Measurements from ENCODE around the gene CDC42BPB.

CDC42BPB gene

GRCh38 chr14:102918438-102918837 is 138.9 kb downstream of the CDC42BPB start:
- H3K4me1 ChIP-seq = peaks cover 0 to 39% (median 19%) of the 10 kb centered on the region in 10 experiments; a peak in 16 of 20 replicates
- no peak for TF ChIP-seq Cebpa-rat (IDR thresholded peaks at IDR 0.05)

GRCh38 chr14:102917469-102918211 is 139.7 kb downstream of the CDC42BPB start:
- H3K4me2 ChIP-seq = peak overlapping the region in 4 of 11 experiments; percentile 12 to 22 (median 15); a peak in 4 of 22 replicates
- H3K4me3 ChIP-seq = no peak overlapping the region
- peaks cover 0 to 35% (median 13%) of the 10 kb centered on the region in 11 experiments; a peak in 13 of 22 replicates for H3K9me3 ChIP-seq (replicated peaks in 1 of 11)
- H3K27me3 ChIP-seq = peaks cover 5 to 12% (median 10%) of the 10 kb centered on the region in 11 experiments
- H4K20me1 ChIP-seq = peaks cover 0 to 33% (median 0%) of the 10 kb centered on the region in 11 experiments; a peak in 7 of 22 replicates
- no peak for TF ChIP-seq Cebpa-rat (IDR thresholded peaks at IDR 0.05)
- H3K9ac ChIP-seq = no peak overlapping the region
- peaks cover 0 to under 1% (median 0%) of the 10 kb centered on the region in 11 experiments; a peak in 1 of 22 replicates for H3K36me3 ChIP-seq
- no peak overlapping the region for H3K27ac ChIP-seq
- peaks cover 0 to 43% (median 21%) of the 10 kb centered on the region in 10 experiments; a peak in 16 of 20 replicates for H3K4me1 ChIP-seq

More at GRCh38 chr14:102918438-102918837, 138.9 kb downstream of the CDC42BPB start:
- no peaks in the 10 kb centered on the region; a peak in 1 of 22 replicates for H3K36me3 ChIP-seq
- H3K9ac ChIP-seq = no peak overlapping the region
- H3K27ac ChIP-seq = no peak overlapping the region
- H3K4me2 ChIP-seq = no peak overlapping the region
- H3K4me3 ChIP-seq = no peak overlapping the region
- H3K9me3 ChIP-seq (replicated peaks in 1 of 11) = peaks cover 0 to 38% (median 13%) of the 10 kb centered on the region in 11 experiments; a peak in 14 of 22 replicates
- peaks cover 0 to 30% (median 0%) of the 10 kb centered on the region in 11 experiments; a peak in 7 of 22 replicates for H4K20me1 ChIP-seq
- H3K27me3 ChIP-seq = peaks cover 13 to 20% (median 18%) of the 10 kb centered on the region in 11 experiments

GRCh38 chr14:102917056-102917385 is 140.3 kb downstream of the CDC42BPB start:
- H3K27ac ChIP-seq = no peak overlapping the region
- H3K4me3 ChIP-seq = no peak overlapping the region
- H4K20me1 ChIP-seq = peaks cover 0 to 33% (median 0%) of the 10 kb centered on the region in 11 experiments; a peak in 7 of 22 replicates
- H3K27me3 ChIP-seq = peaks cover 0 to 6% (median 4%) of the 10 kb centered on the region in 11 experiments; a peak in 18 of 22 replicates
- peaks cover 0 to 6% (median under 1%) of the 10 kb centered on the region in 11 experiments; a peak in 4 of 22 replicates for H3K36me3 ChIP-seq
- H3K4me2 ChIP-seq = peak overlapping the region in 3 of 11 experiments; percentile 12 to 18 (median 12); a peak in 3 of 22 replicates
- H3K9ac ChIP-seq = no peak overlapping the region
- H3K9me3 ChIP-seq (replicated peaks in 1 of 11) = peaks cover 0 to 29% (median 10%) of the 10 kb centered on the region in 11 experiments; a peak in 8 of 22 replicates
- no peak for TF ChIP-seq Cebpa-rat (IDR thresholded peaks at IDR 0.05)
- peaks cover 0 to 43% (median 21%) of the 10 kb centered on the region in 10 experiments; a peak in 16 of 20 replicates for H3K4me1 ChIP-seq

- H3K36me3 ChIP-seq = peaks cover 0 to 11% (median 4%) of the 10 kb centered on the region in 11 experiments; a peak in 5 of 22 replicates
- peaks cover 0 to 43% (median 21%) of the 10 kb centered on the region in 10 experiments; a peak in 16 of 20 replicates for H3K4me1 ChIP-seq
- no peak overlapping the region for H3K4me3 ChIP-seq
- peaks cover 0 to 33% (median 0%) of the 10 kb centered on the region in 11 experiments; a peak in 9 of 22 replicates for H4K20me1 ChIP-seq
- H3K4me2 ChIP-seq = no peak overlapping the region; a peak in 1 of 22 replicates
- H3K27ac ChIP-seq = no peak overlapping the region
- H3K9me3 ChIP-seq (replicated peaks in 1 of 11) = peaks cover 0 to 23% (median 6%) of the 10 kb centered on the region in 11 experiments; a peak in 5 of 22 replicates
- H3K9ac ChIP-seq = no peak overlapping the region
- no peak for TF ChIP-seq Cebpa-rat (IDR thresholded peaks at IDR 0.05)
- H3K27me3 ChIP-seq = peaks cover 0 to under 1% (median 0%) of the 10 kb centered on the region in 11 experiments; a peak in 4 of 22 replicates
Observed at GRCh38 chr14:102916347-102917055, 140.8 kb downstream of the CDC42BPB start.

GRCh38 chr14:102915292-102916110 is 141.8 kb downstream of the CDC42BPB start:
- Histone ChIP-seq H3K9me3 (replicated peaks in 1 of 11) (peaks cover 0 to 14% (median 5%) of the 10 kb centered on the region in 11 experiments; a peak in 4 of 22 replicates), H3K4me3 (no peak overlapping the region), H3K27ac (no peak overlapping the region), H4K20me1 (peaks cover 0 to 36% (median 2%) of the 10 kb centered on the region in 11 experiments; a peak in 11 of 22 replicates), H3K36me3 (peaks cover 0 to 18% (median 4%) of the 10 kb centered on the region in 11 experiments; a peak in 5 of 22 replicates), H3K4me1 (peaks cover 0 to 43% (median 21%) of the 10 kb centered on the region in 10 experiments; a peak in 16 of 20 replicates), H3K9ac (no peak overlapping the region), H3K4me2 (peak overlapping the region in 3 of 11 experiments; percentile 72 to 85 (median 77); a peak in 3 of 22 replicates), H3K27me3 (no peaks in the 10 kb centered on the region)
- no peak for TF ChIP-seq Cebpa-rat (IDR thresholded peaks at IDR 0.05)

DNA sequence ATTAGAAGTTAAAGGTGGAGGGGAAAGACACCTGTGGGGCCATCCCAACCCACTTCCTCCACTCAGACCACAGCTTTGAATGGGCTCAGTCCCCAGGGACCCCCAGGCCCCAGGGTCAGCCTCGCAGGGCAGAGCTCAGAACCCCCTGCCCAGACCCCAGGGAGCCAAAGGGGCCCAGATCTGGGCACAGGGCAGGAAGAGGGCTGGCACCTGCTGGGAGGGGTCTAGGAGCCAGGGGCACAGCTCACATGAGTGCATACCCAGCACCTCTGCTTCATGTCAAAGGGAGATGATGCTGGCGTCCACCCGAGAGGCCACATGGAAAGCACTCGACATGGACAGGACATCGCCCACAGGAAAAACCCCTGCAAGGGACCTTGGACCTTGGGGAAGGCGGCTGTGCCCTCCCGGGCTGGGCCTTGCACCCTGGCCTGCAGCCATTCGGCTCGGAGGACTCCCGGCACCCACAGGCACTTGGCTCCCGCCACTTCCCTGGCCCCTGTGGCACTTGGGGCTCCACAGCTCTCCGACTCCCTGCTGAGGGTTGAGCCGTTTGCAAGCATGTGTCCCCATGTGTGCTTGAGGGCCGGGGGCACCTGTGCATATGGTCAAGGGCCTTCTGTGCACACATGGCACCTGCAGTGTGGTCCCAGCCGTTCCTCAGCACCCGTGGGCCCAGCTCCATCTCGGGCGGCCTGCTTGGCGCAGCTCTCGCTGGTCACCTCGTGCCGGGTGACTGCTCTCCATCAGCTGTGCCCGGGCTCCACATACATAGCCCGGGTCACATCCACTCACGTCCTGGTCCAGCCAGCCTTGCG is 142.7 kb downstream of the CDC42BPB start:
- TF ChIP-seq Cebpa-rat (IDR thresholded peaks at IDR 0.05) = no peak
- Histone ChIP-seq H3K4me1 (peaks cover 0 to 47% (median 21%) of the 10 kb centered on the region in 10 experiments; a peak in 16 of 20 replicates), H3K27me3 (no peaks in the 10 kb centered on the region), H3K4me3 (no peak overlapping the region), H3K9me3 (replicated peaks in 1 of 11) (0 out of 22 replicates have a peak, but pooled peaks cover 0 to 6% (median 0%) of the 10 kb centered on the region in 11 experiments), H3K9ac (peak overlapping the region in 3 of 11 experiments; percentile 5 to 16 (median 8); a peak in 2 of 22 replicates), H3K4me2 (peak overlapping the region in 9 of 11 experiments; percentile 12 to 85 (median 69); a peak in 16 of 22 replicates), H3K27ac (no peak overlapping the region), H3K36me3 (peaks cover 0 to 21% (median 4%) of the 10 kb centered on the region in 11 experiments; a peak in 5 of 22 replicates), H4K20me1 (peaks cover 2 to 43% (median 10%) of the 10 kb centered on the region in 11 experiments; a peak in 15 of 22 replicates)
